Spinal cord (tissue), 10 donors: Measurements from ENCODE around the gene CPT1C. TPM values are rescaled to one million over a fixed set of nuclear protein-coding genes. Genes with fewer than 3 reads are reported as not detected.

Experiments used
- DNase-seq, 6 donors: peaks; one replicate each; pipeline versions ENCODE4 v3.0.0 to v3.0.0-alpha.2; 2013 to 2015; ENCODE audit warnings: low spot score in 6 of 6, low read depth in 4 of 6
- H3K27ac ChIP-seq: one replicate; pipeline ENCODE4 v1.5.1; 2013; ENCODE audit warnings: low read depth, low read length, control low read depth
- H3K27me3 ChIP-seq: one replicate; pipeline ENCODE4 v1.6.1; 2013; ENCODE audit warnings: low read length; ENCODE audit not compliant: control insufficient read depth, insufficient read depth
- H3K36me3 ChIP-seq: one replicate; pipeline ENCODE4 v1.6.1; 2013; ENCODE audit warnings: low read length; ENCODE audit not compliant: control insufficient read depth, insufficient read depth
- H3K4me1 ChIP-seq: one replicate; pipeline ENCODE4 v1.6.1; 2013; ENCODE audit warnings: low read length; ENCODE audit not compliant: control insufficient read depth, insufficient read depth
- H3K4me3 ChIP-seq: one replicate; pipeline ENCODE4 v1.5.1; 2013; ENCODE audit warnings: low read depth, low read length, control low read depth
- H3K9me3 ChIP-seq: one replicate; pipeline ENCODE4 v1.6.1; 2013; ENCODE audit warnings: low read length; ENCODE audit not compliant: control insufficient read depth, insufficient read depth
- WGBS: methylation state at CpG from one replicate; pipeline ENCODE4 v1.1.5; 2013; ENCODE audit warnings: missing lambda C conversion rate; ENCODE audit not compliant: insufficient coverage; 5-methylcytosine and 5-hydroxymethylcytosine counted together
- polyA plus RNA-seq, 2 donors: library from polyadenylated mRNA; unstranded; fragments of 120-200 nt; gene quantifications; one replicate each; pipeline ENCODE4 v1.2.1, GENCODE V29; 2013; ENCODE audit not compliant: insufficient read length in 2 of 2
- total RNA-seq, 2 donors: library from RNA; depleted of rRNA in 1 of 2; stranded (reverse); fragments of 120-200 nt in 1 of 2; fragments of >200 nt in 1 of 2; gene quantifications; one replicate each; pipeline versions ENCODE4 v1.2.3 to v1.2.4, GENCODE V29; 2013 to 2014
- donor health status: healthy.

CPT1C gene
- total and polyA plus RNA-seq, 4 donors = 23.2 to 128 (median 71.4) TPM

GRCh38 chr19:49651820-49652550 lies 38.9 kb upstream of the CPT1C start:
- no peaks in the 10 kb centered on the region for H3K9me3 ChIP-seq
- 95% methylated on average over 99 of the region's 110 CpGs for WGBS
- peaks cover 91% of the 10 kb centered on the region for H3K36me3 ChIP-seq
- H3K27me3 ChIP-seq = no peaks in the 10 kb centered on the region
- no peaks in the 10 kb centered on the region for H3K4me1 ChIP-seq
- no peak overlapping the region for H3K4me3 ChIP-seq
- H3K27ac ChIP-seq = no peak overlapping the region
- no peak for DNase-seq

- no peaks in the 10 kb centered on the region for H3K27me3 ChIP-seq
- H3K9me3 ChIP-seq = no peaks in the 10 kb centered on the region
Measured at GRCh38 chr19:49652551-49653465, 38.1 kb upstream of the CPT1C start.

GRCh38 chr19:49653466-49653806 lies 37.5 kb upstream of the CPT1C start:
- Histone ChIP-seq H3K4me3 (no peak overlapping the region), H3K4me1 (no peaks in the 10 kb centered on the region), H3K36me3 (peaks cover 92% of the 10 kb centered on the region), H3K9me3 (no peaks in the 10 kb centered on the region), H3K27me3 (no peaks in the 10 kb centered on the region), H3K27ac (no peak overlapping the region)
- WGBS = 92% methylated on average over 9 of the region's 13 CpGs
- no peak for DNase-seq

More at GRCh38 chr19:49652551-49653465, 38.1 kb upstream of the CPT1C start:
- no peak for DNase-seq
- no peak overlapping the region for H3K27ac ChIP-seq
- H3K4me3 ChIP-seq = no peak overlapping the region
- 97% methylated on average over 51 of the region's 58 CpGs for WGBS
- H3K36me3 ChIP-seq = peaks cover 91% of the 10 kb centered on the region
- H3K4me1 ChIP-seq = no peaks in the 10 kb centered on the region

- WGBS = 93% methylated on average over 10 of the region's 10 CpGs
- Histone ChIP-seq H3K4me3 (no peak overlapping the region), H3K27me3 (no peaks in the 10 kb centered on the region), H3K36me3 (peaks cover 95% of the 10 kb centered on the region), H3K27ac (no peak overlapping the region), H3K4me1 (no peaks in the 10 kb centered on the region), H3K9me3 (no peaks in the 10 kb centered on the region)
- no peak for DNase-seq
Measured at GRCh38 chr19:49654581-49654980, 36.3 kb upstream of the CPT1C start.

GRCh38 chr19:49655570-49656455 lies 35.1 kb upstream of the CPT1C start:
- no peaks in the 10 kb centered on the region for H3K9me3 ChIP-seq
- no peaks in the 10 kb centered on the region for H3K27me3 ChIP-seq
- no peak overlapping the region for H3K4me3 ChIP-seq
- no peak overlapping the region for H3K27ac ChIP-seq
- DNase-seq = no peak
- peaks cover 95% of the 10 kb centered on the region for H3K36me3 ChIP-seq
- 92% methylated on average over 22 of the region's 23 CpGs for WGBS
- H3K4me1 ChIP-seq = no peaks in the 10 kb centered on the region

- no peaks in the 10 kb centered on the region for H3K4me1 ChIP-seq
- no peaks in the 10 kb centered on the region for H3K9me3 ChIP-seq
- no peak for DNase-seq
- H3K27me3 ChIP-seq = no peaks in the 10 kb centered on the region
- 91% methylated on average over 17 of the region's 17 CpGs for WGBS
- no peak overlapping the region for H3K4me3 ChIP-seq
- H3K36me3 ChIP-seq = peaks cover 96% of the 10 kb centered on the region
- H3K27ac ChIP-seq = no peak overlapping the region
Measured at GRCh38 chr19:49656456-49657109, 34.3 kb upstream of the CPT1C start.

- no peaks in the 10 kb centered on the region for H3K9me3 ChIP-seq
- no peak for DNase-seq
- H3K4me3 ChIP-seq = no peak overlapping the region
- H3K27me3 ChIP-seq = no peaks in the 10 kb centered on the region
- WGBS = 94% methylated on average over 22 of the region's 22 CpGs
- peaks cover 100% of the 10 kb centered on the region for H3K36me3 ChIP-seq
- no peak overlapping the region for H3K27ac ChIP-seq
- no peaks in the 10 kb centered on the region for H3K4me1 ChIP-seq
Measured at GRCh38 chr19:49657493-49658138, 33.3 kb upstream of the CPT1C start.

GRCh38 chr19:49658139-49658517 lies 32.8 kb upstream of the CPT1C start:
- H3K36me3 ChIP-seq = peaks cover 100% of the 10 kb centered on the region
- no peaks in the 10 kb centered on the region for H3K27me3 ChIP-seq
- 95% methylated on average over 11 of the region's 15 CpGs for whole genome bisulfite sequencing
- no peak overlapping the region for H3K27ac ChIP-seq
- no peaks in the 10 kb centered on the region for H3K9me3 ChIP-seq
- no peak overlapping the region for H3K4me3 ChIP-seq
- no peak for DNase-seq
- H3K4me1 ChIP-seq = no peaks in the 10 kb centered on the region
